ENCODE results near the gene HS3ST3A1.

HS3ST3A1 gene

GRCh38 chr17:13596241-13596923, 5.3 kb downstream of the HS3ST3A1 start:
- H3K36me3 ChIP-seq (ENCODE audit: control insufficient read depth, low read length), result no peaks in the 10 kb centered on the region
- no peaks in the 10 kb centered on the region for H3K9me2 ChIP-seq (replicated peaks; ENCODE audit: control insufficient read depth, low read length)
- no peaks in the 10 kb centered on the region for H3K27me3 ChIP-seq (ENCODE audit: control insufficient read depth, low read length)
- no peaks in the 10 kb centered on the region for H3F3A ChIP-seq (ENCODE audit: control insufficient read depth, insufficient read depth)
- H3K4me2 ChIP-seq (ENCODE audit: low read length), result no peak overlapping the region
- H3K4me1 ChIP-seq (ENCODE audit: control insufficient read depth, low read length), result no peaks in the 10 kb centered on the region
- H3K27ac ChIP-seq (ENCODE audit: low read depth, low read length), result no peak overlapping the region
- no peak overlapping the region for H3K4me3 ChIP-seq (ENCODE audit: low read length)
- TF ChIP-seq CTCF (IDR thresholded peaks at IDR 0.05; ENCODE audit: low read depth, low read length, poor library complexity, severe bottlenecking) (no peak), EZH2phosphoT487 (IDR thresholded peaks at IDR 0.05; ENCODE audit: borderline replicate concordance, low read length) (no peak)
- no peaks in the 10 kb centered on the region for H3K9me3 ChIP-seq (ENCODE audit: control insufficient read depth, insufficient read depth, low read length)
- H3K79me2 ChIP-seq (ENCODE audit: control insufficient read depth, low read length), result no peaks in the 10 kb centered on the region
- H4K20me1 ChIP-seq (ENCODE audit: control insufficient read depth, insufficient read depth, low read depth, low read length), result no peaks in the 10 kb centered on the region

GRCh38 chr17:13595599-13595899, 6.2 kb downstream of the HS3ST3A1 start:
- TF ChIP-seq CTCF (IDR thresholded peaks at IDR 0.05; ENCODE audit: low read depth, low read length, poor library complexity, severe bottlenecking), result no peak
- no peak for TF ChIP-seq EZH2phosphoT487 (IDR thresholded peaks at IDR 0.05; ENCODE audit: borderline replicate concordance, low read length)
- Histone ChIP-seq H3K27me3 (ENCODE audit: control insufficient read depth, low read length) (no peaks in the 10 kb centered on the region), H3F3A (ENCODE audit: control insufficient read depth, insufficient read depth) (no peaks in the 10 kb centered on the region), H3K4me1 (ENCODE audit: control insufficient read depth, low read length) (no peaks in the 10 kb centered on the region), H3K27ac (ENCODE audit: low read depth, low read length) (no peak overlapping the region), H4K20me1 (ENCODE audit: control insufficient read depth, insufficient read depth, low read depth, low read length) (no peaks in the 10 kb centered on the region), H3K36me3 (ENCODE audit: control insufficient read depth, low read length) (no peaks in the 10 kb centered on the region), H3K4me3 (ENCODE audit: low read length) (no peak overlapping the region), H3K9me3 (ENCODE audit: control insufficient read depth, insufficient read depth, low read length) (no peaks in the 10 kb centered on the region), H3K79me2 (ENCODE audit: control insufficient read depth, low read length) (no peaks in the 10 kb centered on the region), H3K4me2 (ENCODE audit: low read length) (no peak overlapping the region), H3K9me2 (replicated peaks; ENCODE audit: control insufficient read depth, low read length) (no peaks in the 10 kb centered on the region)

GRCh38 chr17:13594762-13595598, 6.7 kb downstream of the HS3ST3A1 start:
- H3K9me2 ChIP-seq (replicated peaks; ENCODE audit: control insufficient read depth, low read length), result no peaks in the 10 kb centered on the region
- H3K27ac ChIP-seq (ENCODE audit: low read depth, low read length), result no peak overlapping the region
- no peaks in the 10 kb centered on the region for H3K9me3 ChIP-seq (ENCODE audit: control insufficient read depth, insufficient read depth, low read length)
- H3F3A ChIP-seq (ENCODE audit: control insufficient read depth, insufficient read depth), result no peaks in the 10 kb centered on the region
- H3K4me3 ChIP-seq (ENCODE audit: low read length), result no peak overlapping the region
- H3K79me2 ChIP-seq (ENCODE audit: control insufficient read depth, low read length), result no peaks in the 10 kb centered on the region
- no peak overlapping the region for H3K4me2 ChIP-seq (ENCODE audit: low read length)
- H3K4me1 ChIP-seq (ENCODE audit: control insufficient read depth, low read length), result no peaks in the 10 kb centered on the region
- no peaks in the 10 kb centered on the region for H3K36me3 ChIP-seq (ENCODE audit: control insufficient read depth, low read length)
- TF ChIP-seq EZH2phosphoT487 (IDR thresholded peaks at IDR 0.05; ENCODE audit: borderline replicate concordance, low read length), result no peak
- peak; percentile 87 for TF ChIP-seq CTCF (IDR thresholded peaks at IDR 0.05; ENCODE audit: low read depth, low read length, poor library complexity, severe bottlenecking)
- H4K20me1 ChIP-seq (ENCODE audit: control insufficient read depth, insufficient read depth, low read depth, low read length), result no peaks in the 10 kb centered on the region
- H3K27me3 ChIP-seq (ENCODE audit: control insufficient read depth, low read length), result no peaks in the 10 kb centered on the region

Data from DOHH2 (cell line).